Amniotic stem cell (primary cell): Measurements from ENCODE around the gene CNTRL.

Source experiments
- DNase-seq: peaks from one replicate; lab custom pipeline; 2025; lab: John Stamatoyannopoulos, UW

CNTRL gene

DNA sequence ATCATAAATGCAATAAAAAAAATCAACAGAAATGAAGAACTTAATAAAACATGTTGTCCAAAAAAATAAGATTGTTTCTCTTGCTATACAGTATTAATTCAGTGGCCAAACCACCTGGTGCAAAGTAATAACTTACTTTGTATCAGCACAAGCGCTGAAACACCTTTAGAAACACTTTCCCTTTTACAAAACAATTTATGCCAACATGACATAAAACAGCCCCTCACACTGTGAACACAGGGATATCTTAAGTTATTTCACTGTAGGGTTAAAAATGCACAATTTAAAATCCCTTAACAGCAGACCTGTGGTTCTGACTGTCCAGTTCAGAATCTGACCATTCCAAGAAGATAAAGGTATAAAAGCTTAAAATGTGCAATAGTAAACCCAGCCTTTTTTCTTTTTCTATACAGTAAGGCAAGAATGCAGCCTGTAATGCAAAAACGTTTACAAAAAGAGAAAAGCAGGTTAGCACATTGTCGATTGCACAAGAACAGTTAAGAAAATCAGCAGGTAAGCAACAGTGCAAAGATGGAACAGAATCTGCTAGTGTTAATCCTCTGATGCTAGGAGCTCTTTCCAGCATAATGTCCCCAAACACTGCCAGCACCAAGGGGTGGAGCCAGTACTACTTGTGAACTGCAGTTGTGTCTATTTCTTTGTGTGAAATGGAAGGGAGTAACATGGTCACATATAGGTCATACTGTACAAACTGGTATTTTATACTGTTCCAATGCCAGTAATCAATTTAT, 105.4 kb downstream of the CNTRL start:
- no peak for DNase-seq

DNA sequence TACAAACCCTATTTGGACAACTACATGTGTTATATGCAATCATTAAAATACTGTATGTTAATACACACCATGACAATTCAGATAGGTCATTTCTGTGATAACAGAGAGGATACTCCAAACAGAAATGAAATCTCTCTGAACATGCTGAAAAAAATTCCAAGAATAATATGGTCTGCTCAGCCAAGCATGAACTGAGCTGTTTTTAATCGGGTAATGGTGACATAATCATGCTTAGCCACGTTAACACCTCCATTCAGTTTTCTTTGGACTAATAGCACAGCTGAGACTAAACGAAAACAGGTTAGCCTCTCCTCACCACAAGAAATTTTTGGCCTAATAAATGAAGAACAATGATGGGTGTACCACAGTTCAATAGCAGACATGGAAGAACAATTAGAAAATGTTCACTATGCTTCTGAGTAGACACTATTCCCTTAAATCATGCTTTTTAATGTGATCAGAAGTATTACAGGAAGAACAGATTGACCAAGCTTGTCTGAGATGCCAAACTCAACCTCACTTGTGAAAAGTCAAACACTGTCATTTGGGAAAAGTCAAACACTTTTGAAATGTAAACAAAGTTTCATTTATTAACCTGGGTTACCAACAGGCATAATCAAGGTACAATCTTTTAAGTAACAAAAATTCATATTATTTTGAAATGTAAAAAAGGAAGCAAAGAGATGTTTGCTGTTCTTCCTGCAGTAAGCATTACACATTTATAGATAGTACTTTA, 107.5 kb downstream of the CNTRL start:
- no peak for DNase-seq

DNA sequence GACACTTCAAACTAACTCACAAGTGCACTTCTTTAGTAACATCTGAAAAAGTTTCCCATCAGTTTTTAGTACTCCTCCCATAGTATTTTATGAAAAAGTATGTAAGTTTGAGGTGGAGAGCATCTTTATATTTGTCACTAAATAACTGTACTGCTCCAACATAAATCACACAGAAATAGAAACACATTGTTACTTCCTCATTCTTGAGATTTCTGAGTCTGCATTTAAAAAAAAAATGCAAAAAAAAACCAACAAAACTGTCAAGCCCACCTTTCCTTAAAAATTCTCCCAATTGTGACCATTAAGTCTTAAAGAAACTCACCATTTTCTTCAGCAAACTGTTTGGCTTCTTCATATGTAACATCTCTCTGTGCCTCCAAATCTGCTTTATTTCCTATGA, 108.2 kb downstream of the CNTRL start:
- no peak for DNase-seq

DNA sequence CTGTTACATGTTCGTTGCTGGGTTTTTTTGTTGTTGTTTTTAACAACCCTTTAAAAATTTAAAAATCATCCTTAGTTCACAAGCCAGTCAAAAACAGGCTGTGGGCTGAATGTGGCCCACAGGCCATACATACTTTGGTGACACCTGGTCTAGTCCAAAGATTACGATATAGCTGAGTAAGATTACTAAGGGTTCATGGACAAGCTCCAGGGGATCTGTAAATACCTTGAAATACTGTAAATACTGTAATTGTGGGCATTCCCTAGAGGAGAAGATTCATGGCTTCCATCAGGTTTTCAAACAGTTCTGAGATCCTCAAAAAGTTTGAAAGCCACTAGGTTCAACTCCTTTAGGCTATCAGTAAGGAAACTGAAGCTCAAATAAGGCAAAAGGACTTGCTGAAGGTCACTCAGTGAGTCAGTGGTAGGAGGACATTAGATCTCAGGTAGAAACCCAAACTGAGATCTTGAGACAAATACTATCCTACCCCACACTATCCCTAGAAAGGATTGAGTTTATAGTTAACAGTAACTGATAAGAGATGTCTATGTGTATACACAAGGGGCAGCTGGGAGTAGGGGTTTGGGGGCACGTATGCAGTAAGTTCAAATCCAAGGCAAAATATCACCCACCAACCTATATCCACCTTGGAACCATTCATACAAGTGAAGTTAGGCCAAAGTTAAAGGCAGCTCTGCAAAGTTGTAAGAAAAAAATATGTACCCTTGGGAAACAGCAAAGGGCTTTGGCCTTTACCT, 109.1 kb downstream of the CNTRL start:
- DNase-seq: no peak

DNA sequence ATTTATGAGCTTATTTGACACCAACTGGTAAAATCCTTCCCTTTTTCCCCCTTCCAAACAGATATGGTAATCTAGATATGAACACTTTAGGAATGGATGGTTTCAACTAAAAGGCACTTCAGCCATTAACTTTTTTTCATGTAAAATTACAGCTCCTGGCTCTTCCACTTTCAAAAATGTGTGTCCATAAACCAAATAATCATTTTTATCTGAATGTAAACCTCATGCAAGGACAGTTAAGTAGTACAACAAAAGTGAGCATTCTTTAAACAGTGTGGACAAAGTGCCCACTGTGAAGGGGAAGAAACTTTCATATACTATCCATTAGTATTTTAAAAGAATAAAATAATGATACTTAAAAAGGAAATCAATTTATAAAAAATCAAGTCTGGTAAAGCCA, 109.7 kb downstream of the CNTRL start:
- DNase-seq: no peak

DNA sequence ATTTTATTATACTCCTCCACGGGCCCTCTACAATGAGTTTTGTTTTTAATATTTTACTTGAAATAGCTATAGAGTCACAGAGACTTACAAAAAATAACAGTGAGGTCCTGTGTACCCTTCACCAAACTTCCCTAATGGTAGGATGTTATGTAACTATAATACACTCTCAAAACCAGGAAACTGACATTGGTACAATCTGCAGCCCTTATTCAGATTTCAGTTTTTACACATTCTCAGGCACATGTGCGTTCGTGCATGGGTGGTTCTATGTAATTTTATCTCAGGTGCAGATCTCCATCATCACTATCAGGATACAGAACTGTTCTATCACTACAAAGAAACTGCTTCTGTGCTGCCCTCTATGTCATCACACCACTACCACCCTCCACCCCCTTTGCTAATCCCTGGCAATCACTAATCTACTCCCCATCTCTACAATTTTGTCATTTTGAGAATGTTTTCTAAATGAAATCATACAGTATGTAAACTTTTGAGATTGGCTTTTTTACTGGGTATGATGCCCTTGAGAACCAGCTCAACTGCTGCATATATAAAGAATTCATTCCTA, 110.5 kb downstream of the CNTRL start:
- no peak for DNase-seq

DNA sequence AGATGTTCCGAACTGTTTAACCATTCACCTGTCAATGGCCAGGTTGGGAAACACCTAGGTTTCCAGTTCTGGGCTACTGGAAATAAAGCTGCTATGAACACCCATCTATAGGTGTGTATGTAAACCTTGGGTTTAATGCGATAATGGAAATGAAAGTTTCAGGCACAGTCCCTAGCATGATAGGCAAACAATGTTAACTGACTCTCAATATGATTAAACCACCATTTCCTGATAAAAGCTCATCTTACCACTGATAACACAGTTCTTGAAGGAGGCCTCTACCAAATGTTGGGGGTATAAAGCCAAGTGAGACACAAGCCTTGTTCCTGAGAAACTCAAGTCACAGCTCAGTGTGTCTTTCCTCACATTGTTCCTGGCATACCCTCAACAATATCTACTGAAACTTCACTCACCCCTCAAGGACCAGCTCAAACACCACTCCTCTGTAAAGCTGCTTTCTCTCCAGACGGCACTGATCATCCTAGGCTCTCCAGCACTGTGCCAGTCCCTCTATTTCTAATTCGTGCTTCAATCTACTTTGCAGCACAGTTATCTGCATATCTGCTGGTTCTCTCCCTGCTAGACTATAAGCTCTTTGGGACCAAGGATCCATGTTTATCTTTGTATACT, 111.1 kb downstream of the CNTRL start:
- no peak for DNase-seq

DNA sequence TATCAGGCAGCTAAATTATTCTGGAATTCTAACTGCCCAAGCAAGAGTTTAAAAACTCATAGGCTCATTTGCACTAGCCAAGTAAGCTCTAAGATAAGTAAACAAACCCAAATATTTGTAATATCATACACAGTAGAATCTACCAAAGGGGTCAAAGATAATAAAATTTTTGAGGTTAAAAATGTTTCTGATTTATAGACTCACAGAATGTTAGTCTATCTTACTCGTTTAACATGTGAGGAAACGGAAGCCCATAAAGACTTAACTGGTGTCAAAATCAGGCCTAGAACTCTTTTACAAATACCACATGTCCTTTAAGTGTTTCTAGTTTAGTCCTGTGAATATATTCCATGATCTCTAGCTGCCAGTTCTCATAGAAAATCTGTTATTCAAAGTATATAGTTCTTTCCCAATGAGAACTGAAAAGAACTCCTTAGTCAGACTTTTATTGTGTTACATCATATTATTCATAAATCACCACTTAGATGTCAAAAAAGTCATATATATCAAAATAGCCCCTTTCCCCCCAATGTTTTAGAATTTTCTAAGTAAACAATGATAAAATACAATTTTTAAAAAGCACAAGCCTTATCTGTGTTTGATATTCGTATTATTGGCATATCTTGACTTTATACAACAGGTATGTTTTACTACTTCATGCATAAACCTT, 113.0 kb downstream of the CNTRL start:
- no peak for DNase-seq

DNA sequence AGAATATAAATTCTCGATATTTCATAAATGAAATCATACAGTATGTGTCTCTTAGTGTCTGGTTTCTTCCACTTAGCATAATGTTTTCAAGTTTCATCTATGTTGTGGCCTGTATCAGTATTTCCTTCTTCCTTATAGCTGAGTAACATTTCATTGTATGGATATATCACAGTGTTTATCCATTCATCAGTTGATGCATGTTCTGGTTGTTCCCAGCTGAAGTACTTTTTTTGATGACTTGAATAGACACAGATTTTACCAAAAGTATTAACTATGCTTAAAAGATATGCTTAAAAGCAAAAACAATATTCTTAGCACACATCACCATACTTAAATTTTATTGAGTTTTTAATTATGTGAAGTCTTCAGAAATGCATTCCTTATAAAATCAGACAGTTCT, 114.3 kb downstream of the CNTRL start:
- no peak for DNase-seq

DNA sequence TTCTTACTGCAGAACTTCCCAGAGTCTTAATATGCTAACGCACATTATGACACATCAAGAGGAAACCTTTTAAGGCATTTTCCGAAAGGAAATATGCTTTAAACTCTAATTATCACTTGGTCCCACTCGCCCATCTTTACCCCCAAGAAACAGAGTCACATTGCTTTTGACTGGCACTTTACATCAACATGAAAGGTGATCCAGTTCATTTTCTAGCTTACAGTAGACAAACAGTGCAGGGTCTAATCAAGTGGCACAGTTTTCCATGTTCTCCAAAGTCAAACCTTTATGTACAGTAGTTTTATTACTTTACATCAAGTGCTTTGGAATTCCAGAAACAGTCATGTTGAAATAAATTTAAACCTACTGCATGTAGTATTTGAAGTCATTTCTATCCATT, 114.9 kb downstream of the CNTRL start:
- DNase-seq: no peak

DNA sequence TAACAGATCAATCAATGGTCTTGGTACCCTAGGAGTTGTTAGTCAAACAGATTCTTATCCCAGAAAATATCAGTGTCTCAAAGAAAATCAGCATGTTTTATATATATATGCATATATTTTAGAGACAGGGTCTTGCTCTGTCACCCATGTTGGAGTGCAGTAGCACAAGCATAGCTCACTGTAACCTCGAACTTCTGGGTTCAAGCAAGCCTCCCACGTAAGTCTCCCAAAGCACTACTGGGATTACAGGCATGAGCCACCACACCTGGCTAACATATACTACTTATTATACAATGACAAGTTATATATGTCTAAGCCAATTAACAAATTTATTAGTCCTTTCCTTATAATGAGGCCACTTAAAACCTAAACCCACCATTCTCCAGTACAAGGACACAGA, 116.5 kb downstream of the CNTRL start:
- DNase-seq: no peak

DNA sequence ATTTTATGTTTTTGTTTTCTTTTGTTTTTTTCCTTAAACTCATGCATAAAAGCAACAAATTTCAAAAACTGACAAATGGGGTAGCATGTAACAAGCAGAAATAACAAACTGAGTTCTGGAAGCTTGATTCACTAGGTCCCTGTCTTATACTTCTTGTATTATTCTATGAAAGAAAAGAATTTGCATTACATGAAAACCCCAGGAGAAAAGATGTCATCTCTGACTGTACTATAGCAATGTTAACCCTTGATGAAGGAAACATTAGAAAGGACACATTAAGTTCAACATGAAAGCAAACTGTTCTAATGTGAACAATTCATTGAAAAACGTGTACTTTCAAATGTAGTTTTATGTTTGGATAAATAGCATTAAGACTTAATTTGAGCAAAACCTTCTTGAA, 117.8 kb downstream of the CNTRL start:
- DNase-seq: no peak

DNA sequence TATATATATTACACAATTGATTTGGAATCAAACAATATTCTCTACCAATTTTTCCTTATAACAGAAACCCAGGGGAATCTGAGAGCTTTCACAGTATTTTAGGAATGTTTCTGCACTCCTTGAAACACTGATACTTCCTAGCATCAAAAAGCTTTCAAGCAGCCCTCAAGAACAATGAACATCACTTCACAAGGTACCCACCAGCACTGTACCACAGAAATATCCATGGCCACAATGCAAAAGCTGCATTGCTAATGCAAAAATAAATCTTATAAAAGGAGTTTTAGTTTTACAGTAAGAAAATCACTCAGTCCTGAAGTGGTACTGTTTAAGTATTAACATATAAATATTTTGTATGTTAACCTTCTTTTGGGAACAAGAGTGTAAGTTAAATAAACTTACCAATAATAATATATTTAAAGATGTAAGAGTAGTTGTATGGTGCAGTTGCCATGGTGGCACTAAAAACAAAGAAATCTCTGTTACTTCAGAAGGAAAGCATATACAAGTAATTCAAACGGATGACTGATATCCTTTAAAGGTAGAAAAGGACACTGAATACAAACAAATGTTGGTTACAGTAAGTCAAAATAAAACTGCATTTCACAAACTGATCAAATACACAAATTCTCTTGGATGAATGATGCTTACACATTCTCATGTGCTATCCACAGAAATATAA, 118.3 kb downstream of the CNTRL start:
- DNase-seq: no peak

DNA sequence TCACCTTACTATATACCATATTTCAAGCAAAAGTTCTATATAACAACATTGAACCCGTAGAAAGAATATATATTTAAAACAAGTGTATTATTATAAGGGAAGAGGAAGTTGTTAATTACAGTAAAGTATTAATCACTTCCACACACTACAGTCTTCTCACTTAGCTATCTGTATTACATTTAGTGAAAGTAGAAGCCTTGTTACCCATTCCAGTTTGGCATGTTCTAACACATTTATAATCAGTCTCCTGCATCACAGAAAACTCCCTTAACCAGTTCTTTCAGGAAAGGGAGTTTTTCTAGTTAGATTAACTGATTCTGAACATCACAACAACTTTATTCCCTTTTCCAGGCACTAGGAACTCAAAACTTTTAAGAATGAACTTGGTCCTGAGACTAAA, 120.0 kb downstream of the CNTRL start:
- no peak for DNase-seq

DNA sequence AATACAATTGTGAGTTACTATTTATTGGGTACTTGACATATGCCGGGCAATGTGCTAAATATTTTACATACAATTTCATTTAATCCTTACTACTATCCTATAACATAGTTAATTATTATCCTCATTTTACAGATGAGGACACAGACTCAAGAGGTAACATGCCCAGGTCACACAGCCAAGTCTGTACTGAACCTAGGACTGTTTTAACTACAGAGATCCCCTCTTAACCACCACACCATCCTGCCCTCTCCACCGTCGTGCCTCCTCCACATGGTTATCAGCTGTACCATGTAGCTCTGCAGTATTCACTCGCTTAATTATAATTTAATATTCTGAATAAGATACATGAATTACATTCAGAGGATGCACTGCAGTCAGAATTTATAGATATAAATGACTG, 121.6 kb downstream of the CNTRL start:
- no peak for DNase-seq

DNA sequence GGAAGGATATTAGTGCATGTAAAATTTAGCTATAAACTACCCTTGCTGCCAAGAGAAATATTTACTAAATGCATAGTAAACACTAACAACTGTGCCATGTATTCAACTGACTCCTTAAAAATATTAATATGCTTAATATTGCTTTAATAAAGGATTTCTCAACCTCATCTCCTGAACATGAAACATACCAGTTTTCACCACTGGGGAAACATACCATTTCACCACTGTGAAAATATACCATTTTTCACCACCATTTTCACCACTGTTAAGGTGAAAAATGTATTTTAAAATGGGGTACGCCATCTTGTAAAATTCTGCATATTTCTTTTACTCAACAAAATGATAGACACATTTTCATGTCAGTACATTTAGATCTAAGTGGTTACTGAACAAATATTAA, 122.4 kb downstream of the CNTRL start:
- no peak for DNase-seq

DNA sequence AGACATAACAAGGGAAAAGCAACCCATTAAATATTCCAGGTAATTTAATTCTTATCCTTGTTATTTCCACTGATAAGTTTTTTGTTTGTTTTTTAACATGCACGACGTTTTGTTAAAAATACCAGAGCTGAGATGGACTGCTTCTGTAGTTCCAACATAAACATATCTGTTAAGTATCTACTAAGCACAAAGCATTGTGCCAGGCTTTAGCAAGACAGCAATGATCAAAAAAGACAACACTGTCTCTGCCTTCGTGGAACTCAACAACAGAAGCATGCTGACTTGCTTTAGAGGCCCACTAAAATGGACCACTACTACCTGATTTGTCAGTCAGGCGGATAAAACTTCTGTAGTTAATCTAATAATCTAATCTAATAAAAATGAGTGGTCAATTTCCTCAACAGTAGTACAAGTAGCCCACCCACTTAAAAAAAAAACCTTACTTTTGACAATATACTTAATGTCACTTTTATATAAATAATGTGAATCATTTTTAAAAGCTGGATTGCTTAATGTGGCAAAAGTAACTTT, 123.8 kb downstream of the CNTRL start:
- no peak for DNase-seq

DNA sequence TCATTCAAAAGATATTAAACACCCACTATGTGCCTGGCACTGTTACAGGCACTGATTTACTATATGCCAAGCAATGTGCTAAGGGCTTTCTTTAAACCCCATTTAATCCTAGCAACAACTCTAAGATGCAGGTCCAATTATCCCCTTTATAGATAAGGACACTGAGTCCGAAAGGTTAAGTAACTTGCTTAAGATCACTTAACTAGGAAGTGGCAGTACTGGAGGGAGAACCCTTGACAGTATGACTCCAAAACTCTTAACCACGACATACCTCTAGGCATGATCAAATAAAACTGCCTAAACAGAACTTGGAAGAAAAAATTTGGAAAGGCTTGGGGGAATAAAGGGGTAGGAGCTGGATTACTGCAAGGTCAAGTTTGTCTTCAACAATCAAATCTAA, 125.2 kb downstream of the CNTRL start:
- no peak for DNase-seq

DNA sequence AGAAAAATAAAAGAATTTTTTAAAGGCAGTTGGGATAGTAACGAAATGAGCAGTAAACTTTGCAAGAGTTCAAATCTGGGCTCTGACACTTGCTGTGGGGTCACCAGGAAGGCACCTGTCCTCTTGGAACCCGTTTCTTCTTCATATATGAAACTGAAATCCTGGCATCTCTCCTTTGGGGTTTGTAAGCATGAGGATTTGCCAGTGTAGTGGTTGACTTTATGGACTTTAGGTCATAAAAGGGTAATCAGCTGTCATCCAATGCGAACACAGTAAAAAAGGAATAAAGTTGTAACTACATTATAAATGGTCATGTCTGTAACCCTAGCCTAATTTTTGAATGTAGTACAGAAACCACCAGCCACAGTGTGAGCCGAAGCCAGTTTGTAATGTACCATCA, 125.6 kb downstream of the CNTRL start:
- DNase-seq: no peak

DNA sequence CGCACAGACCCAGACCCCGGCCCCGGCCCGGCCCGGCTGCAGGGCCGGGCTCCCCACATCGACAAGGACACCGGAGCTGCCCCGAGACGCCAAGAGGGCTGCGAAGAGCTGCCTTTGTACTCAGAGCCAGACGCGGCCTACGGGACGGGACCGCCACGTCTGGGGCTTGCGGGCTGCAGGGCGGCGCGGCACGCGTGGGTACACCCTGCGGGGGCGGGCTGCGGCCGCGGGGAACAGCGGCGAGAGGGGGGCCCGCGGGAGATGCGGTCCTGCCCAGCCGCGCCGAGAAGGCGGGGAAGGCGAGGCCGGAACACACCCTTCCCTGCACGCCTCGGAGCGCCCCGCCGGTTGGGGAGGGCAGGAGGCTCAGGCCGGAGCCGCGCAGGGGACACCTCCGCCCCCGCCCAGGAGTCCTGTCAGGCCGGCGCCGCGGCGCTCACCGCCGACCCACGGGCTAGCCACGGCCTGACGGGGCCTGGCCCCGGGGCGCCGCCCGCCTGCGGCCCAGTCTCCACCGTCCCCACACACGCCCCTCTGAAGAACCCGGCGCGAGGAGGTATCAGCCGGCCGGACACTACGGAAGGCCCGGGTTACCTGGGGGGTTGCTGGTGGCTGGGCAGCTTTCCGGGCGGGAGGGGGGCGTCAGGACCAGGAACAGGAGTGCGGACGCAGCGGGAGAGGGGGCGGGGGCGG, 126.4 kb downstream of the CNTRL start:
- DNase-seq: no peak
